Umbilical cord (tissue), 1 donor: ENCODE results near the gene RPS24. TPM values are rescaled to one million over a fixed set of nuclear protein-coding genes. Genes with fewer than 3 reads are reported as not detected.

Experiments used
- total RNA-seq: library from RNA; depleted of rRNA; stranded (reverse); fragments of >200 nt; gene quantifications from one replicate; pipeline ENCODE4 v1.2.3, GENCODE V29; 2014; ENCODE audit warnings: low replicate concordance; ENCODE audit not compliant: insufficient read depth

Gene RPS24
- total RNA-seq, 1 donor from 2014 or later = 3,243 TPM

Other genes starting within 250 kb of the RPS24 start
- gene DLG5, start 107.1 kb upstream of the RPS24 start, total RNA-seq = 21.4 TPM
- gene POLR3A, start 4.3 kb upstream of the RPS24 start, total RNA-seq = 18.3 TPM